Stimulated activated memory B cell treated with anti-CD40 and anti-IgM and Interleukin-4, amounts not matched to agents 10 μg/mL and 1 μg/mL and 100 μg/mL, for 72 hours (primary cell): ENCODE measurements around the gene TBC1D23.
"Not testable (repeated sequence)": the region's sequence is repeated elsewhere in the genome, so short reads cannot be mapped to it uniquely, and the experiment has no call there.

ENCODE experiments used
- ATAC-seq: fragments of 150-1000 bp; cut with Tn5 transposase; 2 replicates; pipeline ENCODE4 v1.10.0; 2021
- H3K27ac Mint-ChIP-seq: one replicate; pipeline ENCODE4 v1.8.0; 2022; ENCODE audit warnings: mild to moderate bottlenecking, mixed read lengths
- H3K27me3 Mint-ChIP-seq: one replicate; pipeline ENCODE4 v1.8.0; 2022; ENCODE audit warnings: mixed read lengths
- H3K36me3 Mint-ChIP-seq: one replicate; pipeline ENCODE4 v1.8.0; 2022; ENCODE audit warnings: mixed read lengths
- H3K4me1 Mint-ChIP-seq: one replicate; pipeline ENCODE4 v1.8.0; 2022; ENCODE audit warnings: mixed read lengths
- H3K4me3 Mint-ChIP-seq: one replicate; pipeline ENCODE4 v1.8.0; 2022; ENCODE audit warnings: mild to moderate bottlenecking, moderate library complexity, mixed read lengths
- H3K9me3 Mint-ChIP-seq: one replicate; pipeline ENCODE4 v1.8.0; 2022; ENCODE audit warnings: mixed read lengths

Gene TBC1D23

GRCh38 chr3:100242471-100242870 lies 18.3 kb upstream of the TBC1D23 start:
- not testable (repeated sequence) for ATAC-seq, H3K4me1 Mint-ChIP-seq

GRCh38 chr3:100244264-100244663 lies 16.5 kb upstream of the TBC1D23 start:
- Mint-ChIP-seq H3K4me3 (no peak overlapping the region), H3K27ac (no peak overlapping the region), H3K4me1 (no peaks in the 10 kb centered on the region), H3K27me3 (no peaks in the 10 kb centered on the region), H3K9me3 (no peaks in the 10 kb centered on the region), H3K36me3 (no peaks in the 10 kb centered on the region)
- ATAC-seq: no peak

More at GRCh38 chr3:100242471-100242870, 18.3 kb upstream of the TBC1D23 start:
- not testable (repeated sequence) for H3K9me3 Mint-ChIP-seq, H3K27me3 Mint-ChIP-seq, H3K36me3 Mint-ChIP-seq, H3K27ac Mint-ChIP-seq, H3K4me3 Mint-ChIP-seq

- H3K27ac Mint-ChIP-seq: no peak overlapping the region
- H3K36me3 Mint-ChIP-seq: no peaks in the 10 kb centered on the region
- H3K4me3 Mint-ChIP-seq: no peak overlapping the region
- H3K9me3 Mint-ChIP-seq: no peaks in the 10 kb centered on the region
- ATAC-seq: no peak
- no peaks in the 10 kb centered on the region for H3K4me1 Mint-ChIP-seq
- H3K27me3 Mint-ChIP-seq: no peaks in the 10 kb centered on the region
These were observed 15.7 kb upstream of the TBC1D23 start for GRCh38 chr3:100245136-100245535.

- Mint-ChIP-seq H3K36me3 (no peaks in the 10 kb centered on the region), H3K9me3 (peaks cover 3% of the 10 kb centered on the region), H3K4me1 (no peaks in the 10 kb centered on the region), H3K27ac (no peak overlapping the region), H3K4me3 (no peak overlapping the region), H3K27me3 (no peaks in the 10 kb centered on the region)
- no peak for ATAC-seq
These were observed 14.9 kb upstream of the TBC1D23 start for GRCh38 chr3:100245927-100246326.

GRCh38 chr3:100246999-100247398 lies 13.8 kb upstream of the TBC1D23 start:
- Mint-ChIP-seq H3K9me3 (peaks cover 7% of the 10 kb centered on the region), H3K27me3 (no peaks in the 10 kb centered on the region), H3K4me1 (no peaks in the 10 kb centered on the region), H3K36me3 (no peaks in the 10 kb centered on the region), H3K4me3 (no peak overlapping the region), H3K27ac (no peak overlapping the region)
- no peak for ATAC-seq

GRCh38 chr3:100252001-100252400 lies 8.8 kb upstream of the TBC1D23 start:
- Mint-ChIP-seq H3K27me3 (no peaks in the 10 kb centered on the region), H3K4me3 (no peak overlapping the region), H3K36me3 (no peaks in the 10 kb centered on the region), H3K27ac (no peak overlapping the region), H3K9me3 (peaks cover 7% of the 10 kb centered on the region), H3K4me1 (no peaks in the 10 kb centered on the region)
- ATAC-seq: no peak

- no peaks in the 10 kb centered on the region for H3K4me1 Mint-ChIP-seq
- ATAC-seq: peak; percentile 74
- H3K4me3 Mint-ChIP-seq: no peak overlapping the region
- H3K9me3 Mint-ChIP-seq: peaks cover 7% of the 10 kb centered on the region
- no peak overlapping the region for H3K27ac Mint-ChIP-seq
- H3K27me3 Mint-ChIP-seq: no peaks in the 10 kb centered on the region
- no peaks in the 10 kb centered on the region for H3K36me3 Mint-ChIP-seq
These were observed 6.5 kb upstream of the TBC1D23 start for GRCh38 chr3:100254168-100254777.

- no peak for ATAC-seq
- no peaks in the 10 kb centered on the region for H3K36me3 Mint-ChIP-seq
- peaks cover 18% of the 10 kb centered on the region for H3K4me1 Mint-ChIP-seq
- no peaks in the 10 kb centered on the region for H3K9me3 Mint-ChIP-seq
- no peak overlapping the region for H3K4me3 Mint-ChIP-seq
- H3K27me3 Mint-ChIP-seq: no peaks in the 10 kb centered on the region
- H3K27ac Mint-ChIP-seq: no peak overlapping the region
These were observed 4.1 kb upstream of the TBC1D23 start for GRCh38 chr3:100256731-100257151.

- Mint-ChIP-seq H3K4me3 (no peak overlapping the region), H3K36me3 (no peaks in the 10 kb centered on the region), H3K9me3 (no peaks in the 10 kb centered on the region), H3K27me3 (no peaks in the 10 kb centered on the region), H3K4me1 (peaks cover 25% of the 10 kb centered on the region), H3K27ac (no peak overlapping the region)
- ATAC-seq: no peak
These were observed 3.2 kb upstream of the TBC1D23 start for GRCh38 chr3:100257586-100257985.

- no peaks in the 10 kb centered on the region for H3K9me3 Mint-ChIP-seq
- H3K4me1 Mint-ChIP-seq: peaks cover 44% of the 10 kb centered on the region
- no peak for ATAC-seq
These were observed 609 bp upstream of the TBC1D23 start for GRCh38 chr3:100260081-100260684.

GRCh38 chr3:100261485-100261903 lies 702 bp downstream of the TBC1D23 start:
- peak overlapping the region; percentile 95 for H3K27ac Mint-ChIP-seq
- no peaks in the 10 kb centered on the region for H3K36me3 Mint-ChIP-seq
- H3K4me1 Mint-ChIP-seq: peaks cover 44% of the 10 kb centered on the region
- peak overlapping the region; percentile 97 for H3K4me3 Mint-ChIP-seq
- H3K27me3 Mint-ChIP-seq: no peaks in the 10 kb centered on the region
- H3K9me3 Mint-ChIP-seq: no peaks in the 10 kb centered on the region
- no peak for ATAC-seq

More at GRCh38 chr3:100260081-100260684, 609 bp upstream of the TBC1D23 start:
- Mint-ChIP-seq H3K4me3 (peak overlapping the region; percentile 97), H3K36me3 (no peaks in the 10 kb centered on the region), H3K27me3 (no peaks in the 10 kb centered on the region), H3K27ac (peak overlapping the region; percentile 95)

- peaks cover 44% of the 10 kb centered on the region for H3K4me1 Mint-ChIP-seq
- not testable (repeated sequence) for H3K4me3 Mint-ChIP-seq, H3K36me3 Mint-ChIP-seq, H3K27ac Mint-ChIP-seq, ATAC-seq, H3K9me3 Mint-ChIP-seq, H3K27me3 Mint-ChIP-seq
These were observed 2.1 kb downstream of the TBC1D23 start for GRCh38 chr3:100262925-100263324.

GRCh38 chr3:100263583-100263982 lies 2.8 kb downstream of the TBC1D23 start:
- Mint-ChIP-seq H3K36me3 (no peaks in the 10 kb centered on the region), H3K9me3 (no peaks in the 10 kb centered on the region), H3K27me3 (no peaks in the 10 kb centered on the region), H3K4me3 (no peak overlapping the region), H3K27ac (no peak overlapping the region), H3K4me1 (peaks cover 44% of the 10 kb centered on the region)
- ATAC-seq: no peak

- no peaks in the 10 kb centered on the region for H3K9me3 Mint-ChIP-seq
- no peak overlapping the region for H3K27ac Mint-ChIP-seq
- H3K36me3 Mint-ChIP-seq: no peaks in the 10 kb centered on the region
- peaks cover 44% of the 10 kb centered on the region for H3K4me1 Mint-ChIP-seq
- ATAC-seq: no peak
- no peak overlapping the region for H3K4me3 Mint-ChIP-seq
- no peaks in the 10 kb centered on the region for H3K27me3 Mint-ChIP-seq
These were observed 3.5 kb downstream of the TBC1D23 start for GRCh38 chr3:100264242-100264641.

- no peaks in the 10 kb centered on the region for H3K27me3 Mint-ChIP-seq
- no peak for ATAC-seq
- no peaks in the 10 kb centered on the region for H3K9me3 Mint-ChIP-seq
- no peaks in the 10 kb centered on the region for H3K36me3 Mint-ChIP-seq
- peaks cover 44% of the 10 kb centered on the region for H3K4me1 Mint-ChIP-seq
- H3K4me3 Mint-ChIP-seq: no peak overlapping the region
- H3K27ac Mint-ChIP-seq: no peak overlapping the region
These were observed 4.2 kb downstream of the TBC1D23 start for GRCh38 chr3:100265016-100265415.

GRCh38 chr3:100266531-100266930 lies 5.7 kb downstream of the TBC1D23 start:
- H3K4me1 Mint-ChIP-seq: peaks cover 44% of the 10 kb centered on the region
- H3K27me3 Mint-ChIP-seq: no peaks in the 10 kb centered on the region
- no peaks in the 10 kb centered on the region for H3K9me3 Mint-ChIP-seq
- H3K4me3 Mint-ChIP-seq: no peak overlapping the region
- no peak for ATAC-seq
- H3K36me3 Mint-ChIP-seq: no peaks in the 10 kb centered on the region
- H3K27ac Mint-ChIP-seq: no peak overlapping the region
